Small intestine (tissue), 7 donors: Measurements from ENCODE around the gene TMEM59. TPM values are rescaled to one million over a fixed set of nuclear protein-coding genes. Genes with fewer than 3 reads are reported as not detected.
A peak's percentile ranks its signal among the peaks of the same experiment; 100 is the strongest.
"Not testable (repeated sequence)": the region's sequence is repeated elsewhere in the genome, so short reads cannot be mapped to it uniquely, and the experiment has no call there.

Experiments used
- DNase-seq, 2 donors: peaks; one replicate each; pipeline versions ENCODE4 v3.0.0 to v3.0.0-alpha.2; 2013
- FAIRE-seq: peaks from 2 replicates; lab custom pipeline; 2012; peaks lifted over from hg19 to GRCh38; lab: Jason Lieb, UNC
- H3K27ac ChIP-seq, 3 donors: one replicate each; pipeline ENCODE4 v1.5.1; 2013; ENCODE audit warnings: low read length in 2 of 3, mild to moderate bottlenecking in 2 of 3, control low read depth in 1 of 3, inconsistent platforms in 1 of 3, low read depth in 1 of 3, moderate library complexity in 1 of 3
- H3K27me3 ChIP-seq, 3 donors: one replicate each; pipeline ENCODE4 v1.6.1; 2013; ENCODE audit warnings: low read length in 3 of 3, inconsistent platforms in 1 of 3; ENCODE audit not compliant: control insufficient read depth in 3 of 3, insufficient read depth in 3 of 3
- H3K36me3 ChIP-seq, 3 donors: one replicate each; pipeline ENCODE4 v1.6.1; 2013; ENCODE audit warnings: low read length in 3 of 3, inconsistent platforms in 1 of 3, low read depth in 1 of 3, mild to moderate bottlenecking in 1 of 3, moderate library complexity in 1 of 3; ENCODE audit not compliant: control insufficient read depth in 3 of 3, insufficient read depth in 2 of 3
- H3K4me1 ChIP-seq, 3 donors: one replicate each; pipeline ENCODE4 v1.6.1; 2013; ENCODE audit warnings: low read length in 2 of 3, inconsistent platforms in 1 of 3, low read depth in 1 of 3, mild to moderate bottlenecking in 1 of 3, moderate library complexity in 1 of 3; ENCODE audit not compliant: control insufficient read depth in 3 of 3, insufficient read depth in 2 of 3
- H3K4me3 ChIP-seq, 3 donors: one replicate each; pipeline ENCODE4 v1.5.1; 2013; ENCODE audit warnings: low read length in 3 of 3, control low read depth in 1 of 3, inconsistent platforms in 1 of 3, low read depth in 1 of 3, mild to moderate bottlenecking in 1 of 3, moderate library complexity in 1 of 3
- H3K9me3 ChIP-seq, 2 donors: one replicate each; pipeline ENCODE4 v1.6.1; 2013; ENCODE audit warnings: low read depth in 1 of 2, low read length in 1 of 2; ENCODE audit not compliant: control insufficient read depth in 2 of 2, insufficient read depth in 1 of 2
- WGBS, 3 donors: extraction: QIAGEN DNeasy Blood & Tissue Kit; methylation state at CpG; one replicate each; pipeline ENCODE4 v1.1.7; 2013; 5-methylcytosine and 5-hydroxymethylcytosine counted together
- polyA plus RNA-seq, 4 donors: library from polyadenylated mRNA; stranded (reverse) in 3 of 4; unstranded in 1 of 4; fragments of 200-250 nt in 3 of 4; fragments of 120-200 nt in 1 of 4; gene quantifications; one replicate each; pipeline versions ENCODE4 v1.2.1 to v1.2.3, GENCODE V29; 2013
- donor health status: healthy with polysubstance abuse.
- donor health status: control.
- donor health status: control.
- donor health status: Bipolar disorder and iron deficiency.
- donor health status: healthy.

TMEM59 gene
- polyA plus RNA-seq, 4 donors = 156 to 447 (median 212) TPM

- not testable (repeated sequence) for H3K9me3 ChIP-seq, H3K4me3 ChIP-seq, H3K27me3 ChIP-seq, DNase-seq, FAIRE-seq
- H3K4me1 ChIP-seq = peaks cover 4 to 25% (median 6%) of the 10 kb centered on the region in 3 donors
- H3K36me3 ChIP-seq = peaks cover 0 to 11% (median 2%) of the 10 kb centered on the region in 3 donors
- H3K27ac ChIP-seq = peak overlapping the region in 2 of 3 donors; percentile 27 to 58
- 47 to 100% (median 52%) methylated on average over 1 of the region's 1 CpG for WGBS, 3 donors
Measured at GRCh38 chr1:54094730-54095105, 41.7 kb upstream of the TMEM59 start.

GRCh38 chr1:54094001-54094729 is 41.2 kb upstream of the TMEM59 start:
- peaks cover 0 to 13% (median 2%) of the 10 kb centered on the region in 3 donors for H3K36me3 ChIP-seq
- H3K9me3 ChIP-seq = no peaks in the 10 kb centered on the region
- peaks cover 4 to 25% (median 6%) of the 10 kb centered on the region in 3 donors for H3K4me1 ChIP-seq
- DNase-seq (peak; percentile 51 to 74), FAIRE-seq (no peak)
- no peaks in the 10 kb centered on the region for H3K27me3 ChIP-seq
- whole genome bisulfite sequencing, 3 donors = 47 to 66% (median 59%) methylated on average over 4 of the region's 4 CpGs
- H3K4me3 ChIP-seq = no peak overlapping the region
- H3K27ac ChIP-seq = peak overlapping the region; percentile 27 to 66 (median 54)

GRCh38 chr1:54091666-54092065 is 38.7 kb upstream of the TMEM59 start:
- DNase-seq = no peak
- H3K27ac ChIP-seq = no peak overlapping the region
- 90 to 94% (median 92%) methylated on average over 3 of the region's 3 CpGs for WGBS, 3 donors
- no peak overlapping the region for H3K4me3 ChIP-seq
- peaks cover 1 to 7% (median 4%) of the 10 kb centered on the region in 3 donors for H3K36me3 ChIP-seq
- peaks cover 4 to 25% (median 6%) of the 10 kb centered on the region in 3 donors for H3K4me1 ChIP-seq
- no peak for FAIRE-seq
- H3K9me3 ChIP-seq = no peaks in the 10 kb centered on the region
- H3K27me3 ChIP-seq = no peaks in the 10 kb centered on the region

GRCh38 chr1:54088385-54088784 is 35.4 kb upstream of the TMEM59 start:
- FAIRE-seq = no peak
- Histone ChIP-seq H3K36me3 (peaks cover 1 to 4% (median 2%) of the 10 kb centered on the region in 3 donors), H3K9me3 (no peaks in the 10 kb centered on the region), H3K27ac (no peak overlapping the region), H3K4me1 (no peaks in the 10 kb centered on the region), H3K4me3 (no peak overlapping the region), H3K27me3 (no peaks in the 10 kb centered on the region)
- no peak for DNase-seq
- WGBS, 3 donors = 90 to 95% (median 92%) methylated on average over 5 of the region's 5 CpGs

GRCh38 chr1:54086754-54087153 is 33.8 kb upstream of the TMEM59 start:
- Histone ChIP-seq H3K4me3 (no peak overlapping the region), H3K27me3 (no peaks in the 10 kb centered on the region), H3K4me1 (no peaks in the 10 kb centered on the region), H3K36me3 (peaks cover 1 to 2% (median 2%) of the 10 kb centered on the region in 3 donors), H3K27ac (no peak overlapping the region), H3K9me3 (no peaks in the 10 kb centered on the region)
- no peak for DNase-seq
- no peak for FAIRE-seq
- 94 to 100% (median 100%) methylated on average over 1 of the region's 1 CpG for WGBS, 3 donors

- DNase-seq (no peak), FAIRE-seq (no peak)
- Histone ChIP-seq H3K9me3 (no peaks in the 10 kb centered on the region), H3K4me3 (no peak overlapping the region), H3K27ac (no peak overlapping the region), H3K4me1 (peaks cover 0 to 10% (median 1%) of the 10 kb centered on the region in 3 donors), H3K27me3 (no peaks in the 10 kb centered on the region), H3K36me3 (peaks cover 1 to 2% (median 2%) of the 10 kb centered on the region in 3 donors)
- WGBS, 3 donors = 92 to 100% (median 95%) methylated on average over 2 of the region's 2 CpGs
Measured at GRCh38 chr1:54084794-54085193, 31.8 kb upstream of the TMEM59 start.

- Histone ChIP-seq H3K9me3 (no peaks in the 10 kb centered on the region), H3K4me1 (peaks cover 0 to 13% (median 1%) of the 10 kb centered on the region in 3 donors), H3K27me3 (no peaks in the 10 kb centered on the region), H3K36me3 (no peaks in the 10 kb centered on the region), H3K27ac (no peak overlapping the region), H3K4me3 (no peak overlapping the region)
- DNase-seq (peak; percentile 78 to 85), FAIRE-seq (no peak)
- WGBS, 3 donors = 74 to 79% (median 79%) methylated on average over 8 of the region's 8 CpGs
Measured at GRCh38 chr1:54081306-54082270, 28.6 kb upstream of the TMEM59 start.

GRCh38 chr1:54080598-54081049 is 27.6 kb upstream of the TMEM59 start:
- no peaks in the 10 kb centered on the region for H3K36me3 ChIP-seq
- no peak for FAIRE-seq
- no peaks in the 10 kb centered on the region for H3K27me3 ChIP-seq
- 76 to 85% (median 82%) methylated on average over 2 of the region's 2 CpGs for WGBS, 3 donors
- DNase-seq = peak in 1 of 2 donors; percentile 14
- H3K9me3 ChIP-seq = no peaks in the 10 kb centered on the region
- H3K4me3 ChIP-seq = no peak overlapping the region
- peaks cover 0 to 13% (median 1%) of the 10 kb centered on the region in 3 donors for H3K4me1 ChIP-seq
- no peak overlapping the region for H3K27ac ChIP-seq
